ENCODE measurements around the gene RAB3C.

- TF ChIP-seq, protein P1, sequence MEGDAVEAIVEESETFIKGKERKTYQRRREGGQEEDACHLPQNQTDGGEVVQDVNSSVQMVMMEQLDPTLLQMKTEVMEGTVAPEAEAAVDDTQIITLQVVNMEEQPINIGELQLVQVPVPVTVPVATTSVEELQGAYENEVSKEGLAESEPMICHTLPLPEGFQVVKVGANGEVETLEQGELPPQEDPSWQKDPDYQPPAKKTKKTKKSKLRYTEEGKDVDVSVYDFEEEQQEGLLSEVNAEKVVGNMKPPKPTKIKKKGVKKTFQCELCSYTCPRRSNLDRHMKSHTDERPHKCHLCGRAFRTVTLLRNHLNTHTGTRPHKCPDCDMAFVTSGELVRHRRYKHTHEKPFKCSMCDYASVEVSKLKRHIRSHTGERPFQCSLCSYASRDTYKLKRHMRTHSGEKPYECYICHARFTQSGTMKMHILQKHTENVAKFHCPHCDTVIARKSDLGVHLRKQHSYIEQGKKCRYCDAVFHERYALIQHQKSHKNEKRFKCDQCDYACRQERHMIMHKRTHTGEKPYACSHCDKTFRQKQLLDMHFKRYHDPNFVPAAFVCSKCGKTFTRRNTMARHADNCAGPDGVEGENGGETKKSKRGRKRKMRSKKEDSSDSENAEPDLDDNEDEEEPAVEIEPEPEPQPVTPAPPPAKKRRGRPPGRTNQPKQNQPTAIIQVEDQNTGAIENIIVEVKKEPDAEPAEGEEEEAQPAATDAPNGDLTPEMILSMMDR (IDR thresholded peaks at IDR 0.05): no peak
- TF ChIP-seq POLR2A (IDR thresholded peaks at IDR 0.05) (no peak), EP300 (IDR thresholded peaks at IDR 0.05) (no peak)
Measured at GRCh38 chr5:58854441-58854840, 271.6 kb downstream of the RAB3C start.
